NB4 (cell line): ENCODE data around the gene TNN.

ENCODE experiments used
- POLR2A ChIP-seq: IDR thresholded peaks from 2 replicates; pipeline ENCODE4 v1.6.1; 2011; ENCODE audit warnings: mild to moderate bottlenecking; ENCODE audit not compliant: insufficient read length; ENCODE audit errors: extremely low read depth
- TF ChIP-seq, protein P1 (sequence below): IDR thresholded peaks from one replicate; pipeline ENCODE4 v1.5.1; 2012; ENCODE audit warnings: low read depth, low read length

DNA sequence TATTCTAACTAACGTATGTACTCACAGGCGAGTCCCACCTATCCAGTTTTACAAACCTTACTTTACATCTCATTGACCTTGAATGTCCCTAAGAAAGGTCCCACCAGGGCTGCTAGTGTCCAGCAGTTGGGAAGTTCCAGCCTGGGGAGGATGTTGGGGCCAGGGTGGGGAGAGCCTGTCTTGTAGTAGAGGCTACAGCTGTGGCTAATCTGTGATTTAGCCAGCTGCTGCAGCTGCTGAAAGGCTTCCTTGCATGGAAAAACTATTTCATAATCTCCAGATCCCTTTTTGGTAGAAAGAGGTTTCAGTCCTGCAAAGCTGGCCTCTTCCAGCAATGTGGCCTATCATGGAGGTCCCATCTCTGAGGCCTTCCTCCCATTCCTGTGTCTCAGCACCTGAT lies 23.1 kb downstream of the TNN start:
- TF ChIP-seq, protein P1, sequence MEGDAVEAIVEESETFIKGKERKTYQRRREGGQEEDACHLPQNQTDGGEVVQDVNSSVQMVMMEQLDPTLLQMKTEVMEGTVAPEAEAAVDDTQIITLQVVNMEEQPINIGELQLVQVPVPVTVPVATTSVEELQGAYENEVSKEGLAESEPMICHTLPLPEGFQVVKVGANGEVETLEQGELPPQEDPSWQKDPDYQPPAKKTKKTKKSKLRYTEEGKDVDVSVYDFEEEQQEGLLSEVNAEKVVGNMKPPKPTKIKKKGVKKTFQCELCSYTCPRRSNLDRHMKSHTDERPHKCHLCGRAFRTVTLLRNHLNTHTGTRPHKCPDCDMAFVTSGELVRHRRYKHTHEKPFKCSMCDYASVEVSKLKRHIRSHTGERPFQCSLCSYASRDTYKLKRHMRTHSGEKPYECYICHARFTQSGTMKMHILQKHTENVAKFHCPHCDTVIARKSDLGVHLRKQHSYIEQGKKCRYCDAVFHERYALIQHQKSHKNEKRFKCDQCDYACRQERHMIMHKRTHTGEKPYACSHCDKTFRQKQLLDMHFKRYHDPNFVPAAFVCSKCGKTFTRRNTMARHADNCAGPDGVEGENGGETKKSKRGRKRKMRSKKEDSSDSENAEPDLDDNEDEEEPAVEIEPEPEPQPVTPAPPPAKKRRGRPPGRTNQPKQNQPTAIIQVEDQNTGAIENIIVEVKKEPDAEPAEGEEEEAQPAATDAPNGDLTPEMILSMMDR, result no peak
- no peak for TF ChIP-seq POLR2A
